Stimulated activated memory B cell treated with anti-CD40 and anti-IgM and Interleukin-4, amounts not matched to agents 10 μg/mL and 1 μg/mL and 100 μg/mL, for 72 hours (primary cell): ENCODE measurements around the gene TP63.
"Not testable (repeated sequence)": the region's sequence is repeated elsewhere in the genome, so short reads cannot be mapped to it uniquely, and the experiment has no call there.

ENCODE experiments used
- ATAC-seq: fragments of 150-1000 bp; cut with Tn5 transposase; 2 replicates; pipeline ENCODE4 v1.10.0; 2021
- H3K27ac Mint-ChIP-seq: one replicate; pipeline ENCODE4 v1.8.0; 2022; ENCODE audit warnings: mild to moderate bottlenecking, mixed read lengths
- H3K27me3 Mint-ChIP-seq: one replicate; pipeline ENCODE4 v1.8.0; 2022; ENCODE audit warnings: mixed read lengths
- H3K36me3 Mint-ChIP-seq: one replicate; pipeline ENCODE4 v1.8.0; 2022; ENCODE audit warnings: mixed read lengths
- H3K4me1 Mint-ChIP-seq: one replicate; pipeline ENCODE4 v1.8.0; 2022; ENCODE audit warnings: mixed read lengths
- H3K4me3 Mint-ChIP-seq: one replicate; pipeline ENCODE4 v1.8.0; 2022; ENCODE audit warnings: mild to moderate bottlenecking, moderate library complexity, mixed read lengths
- H3K9me3 Mint-ChIP-seq: one replicate; pipeline ENCODE4 v1.8.0; 2022; ENCODE audit warnings: mixed read lengths

Gene TP63

DNA sequence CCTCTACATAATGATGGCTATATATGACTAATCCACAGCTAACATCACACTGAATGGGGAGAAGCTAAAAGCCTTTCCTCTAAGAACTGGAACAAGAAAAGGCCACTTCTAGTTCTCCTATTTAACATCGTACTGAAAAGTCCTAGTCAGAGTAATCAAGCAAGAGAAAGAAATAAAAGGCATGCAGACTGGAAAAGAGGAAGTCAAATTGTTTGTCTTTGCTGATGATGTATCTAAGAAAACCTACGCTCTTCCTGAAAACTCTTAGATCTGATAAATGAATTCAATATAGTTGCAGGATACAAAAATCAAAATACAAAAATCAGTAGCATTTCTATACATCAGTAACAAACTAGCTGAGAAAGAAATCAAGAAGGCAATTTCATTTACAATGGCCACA lies 116.9 kb downstream of the TP63 start:
- Mint-ChIP-seq H3K27ac (no peak overlapping the region), H3K27me3 (no peaks in the 10 kb centered on the region), H3K36me3 (no peaks in the 10 kb centered on the region), H3K4me1 (no peaks in the 10 kb centered on the region), H3K9me3 (peaks cover 13% of the 10 kb centered on the region), H3K4me3 (no peak overlapping the region)
- ATAC-seq = no peak

GRCh38 chr3:189750972-189751371 lies 119.8 kb downstream of the TP63 start:
- ATAC-seq, H3K27me3 Mint-ChIP-seq, H3K4me1 Mint-ChIP-seq, H3K36me3 Mint-ChIP-seq, H3K9me3 Mint-ChIP-seq, H3K27ac Mint-ChIP-seq, H3K4me3 Mint-ChIP-seq: not testable (repeated sequence)

GRCh38 chr3:189754356-189754755 lies 123.2 kb downstream of the TP63 start:
- no peaks in the 10 kb centered on the region for H3K4me1 Mint-ChIP-seq
- ATAC-seq = no peak
- peaks cover 6% of the 10 kb centered on the region for H3K9me3 Mint-ChIP-seq
- H3K36me3 Mint-ChIP-seq = no peaks in the 10 kb centered on the region
- no peaks in the 10 kb centered on the region for H3K27me3 Mint-ChIP-seq
- H3K27ac Mint-ChIP-seq = no peak overlapping the region
- no peak overlapping the region for H3K4me3 Mint-ChIP-seq

GRCh38 chr3:189756582-189757078 lies 125.4 kb downstream of the TP63 start:
- Mint-ChIP-seq H3K36me3 (no peaks in the 10 kb centered on the region), H3K4me1 (no peaks in the 10 kb centered on the region), H3K27ac (no peak overlapping the region), H3K27me3 (no peaks in the 10 kb centered on the region), H3K4me3 (no peak overlapping the region), H3K9me3 (peaks cover 6% of the 10 kb centered on the region)
- no peak for ATAC-seq

GRCh38 chr3:189758186-189758585 lies 127.0 kb downstream of the TP63 start:
- Mint-ChIP-seq H3K4me1 (no peaks in the 10 kb centered on the region), H3K4me3 (no peak overlapping the region), H3K36me3 (no peaks in the 10 kb centered on the region), H3K27me3 (no peaks in the 10 kb centered on the region), H3K27ac (no peak overlapping the region), H3K9me3 (peaks cover 6% of the 10 kb centered on the region)
- ATAC-seq = no peak

DNA sequence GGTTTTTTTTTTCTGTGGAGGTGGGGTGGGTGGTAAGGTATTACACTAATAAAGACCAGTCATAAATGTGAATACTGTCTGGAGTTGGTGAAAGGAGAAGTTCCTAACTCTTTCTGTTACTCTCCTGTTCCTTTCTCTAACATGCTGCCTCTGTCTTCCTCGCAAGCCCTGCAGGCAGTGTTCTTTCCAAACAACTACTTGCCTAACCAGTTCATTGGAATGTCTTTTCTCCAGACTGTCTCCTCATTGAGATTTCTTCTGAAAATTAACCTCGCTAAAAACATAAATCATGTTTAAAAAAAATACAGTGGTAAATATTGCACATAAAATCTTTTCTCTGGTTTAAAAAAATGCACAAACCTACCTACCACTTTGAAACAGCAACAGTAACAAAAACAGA lies 135.2 kb downstream of the TP63 start:
- Mint-ChIP-seq H3K4me3 (no peak overlapping the region), H3K4me1 (no peaks in the 10 kb centered on the region), H3K36me3 (no peaks in the 10 kb centered on the region), H3K27me3 (no peaks in the 10 kb centered on the region), H3K27ac (no peak overlapping the region), H3K9me3 (peaks cover 3% of the 10 kb centered on the region)
- no peak for ATAC-seq

DNA sequence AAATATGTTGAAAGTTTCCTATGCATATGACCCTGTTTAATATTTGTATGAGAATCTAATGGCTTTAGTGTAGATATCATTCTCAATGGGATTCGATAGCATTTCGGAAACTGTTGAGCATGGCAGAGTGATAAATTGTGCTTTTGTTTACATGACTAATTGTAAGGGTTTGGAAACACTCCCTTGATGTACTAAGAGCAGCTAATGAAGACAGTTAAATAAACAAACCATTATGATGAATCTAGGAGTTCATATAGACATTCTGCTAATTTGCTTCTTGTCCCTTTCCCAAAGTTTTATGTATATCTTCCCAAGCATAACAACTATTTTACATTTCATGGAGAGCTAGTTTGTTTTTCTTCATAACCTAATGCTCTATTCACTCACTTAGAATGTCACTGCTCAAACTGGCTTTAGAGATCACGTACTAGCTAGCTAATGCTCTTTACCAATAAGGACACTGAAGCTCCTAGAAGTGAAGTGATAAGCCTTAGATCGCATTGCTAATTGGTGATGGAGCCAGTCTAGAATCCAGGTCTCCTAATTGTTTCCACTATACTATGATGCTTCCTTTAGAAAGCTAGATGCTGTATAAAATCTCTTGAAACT lies 140.8 kb downstream of the TP63 start:
- Mint-ChIP-seq H3K27me3 (no peaks in the 10 kb centered on the region), H3K9me3 (no peaks in the 10 kb centered on the region), H3K4me3 (no peak overlapping the region), H3K36me3 (no peaks in the 10 kb centered on the region), H3K27ac (no peak overlapping the region), H3K4me1 (no peaks in the 10 kb centered on the region)
- ATAC-seq = no peak

GRCh38 chr3:189772584-189772983 lies 141.4 kb downstream of the TP63 start:
- H3K36me3 Mint-ChIP-seq = no peaks in the 10 kb centered on the region
- H3K27me3 Mint-ChIP-seq = no peaks in the 10 kb centered on the region
- no peak overlapping the region for H3K4me3 Mint-ChIP-seq
- no peaks in the 10 kb centered on the region for H3K4me1 Mint-ChIP-seq
- ATAC-seq = no peak
- no peak overlapping the region for H3K27ac Mint-ChIP-seq
- H3K9me3 Mint-ChIP-seq = no peaks in the 10 kb centered on the region

DNA sequence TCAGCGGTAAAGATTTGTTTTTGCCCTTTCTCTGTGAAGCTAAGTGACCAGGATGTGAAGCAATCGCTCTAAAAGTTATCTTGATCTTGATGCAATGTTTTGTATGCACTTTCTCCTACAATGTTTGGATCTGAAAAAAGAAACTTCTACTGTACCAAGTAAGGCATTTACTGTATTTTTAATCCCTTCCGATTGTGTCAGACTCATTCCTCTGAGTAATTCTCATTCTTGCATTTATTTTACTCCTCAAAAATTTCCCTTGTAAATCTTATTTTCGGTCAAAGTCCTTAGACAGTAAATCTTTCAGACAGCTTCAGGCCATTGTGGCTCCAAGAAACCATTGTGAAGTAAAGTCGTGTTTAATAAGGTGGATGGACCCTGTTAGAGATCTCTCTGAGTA lies 141.9 kb downstream of the TP63 start:
- H3K36me3 Mint-ChIP-seq = no peaks in the 10 kb centered on the region
- no peak for ATAC-seq
- H3K4me1 Mint-ChIP-seq = peaks cover under 1% of the 10 kb centered on the region
- H3K27ac Mint-ChIP-seq = no peak overlapping the region
- H3K4me3 Mint-ChIP-seq = no peak overlapping the region
- H3K9me3 Mint-ChIP-seq = no peaks in the 10 kb centered on the region
- H3K27me3 Mint-ChIP-seq = no peaks in the 10 kb centered on the region

DNA sequence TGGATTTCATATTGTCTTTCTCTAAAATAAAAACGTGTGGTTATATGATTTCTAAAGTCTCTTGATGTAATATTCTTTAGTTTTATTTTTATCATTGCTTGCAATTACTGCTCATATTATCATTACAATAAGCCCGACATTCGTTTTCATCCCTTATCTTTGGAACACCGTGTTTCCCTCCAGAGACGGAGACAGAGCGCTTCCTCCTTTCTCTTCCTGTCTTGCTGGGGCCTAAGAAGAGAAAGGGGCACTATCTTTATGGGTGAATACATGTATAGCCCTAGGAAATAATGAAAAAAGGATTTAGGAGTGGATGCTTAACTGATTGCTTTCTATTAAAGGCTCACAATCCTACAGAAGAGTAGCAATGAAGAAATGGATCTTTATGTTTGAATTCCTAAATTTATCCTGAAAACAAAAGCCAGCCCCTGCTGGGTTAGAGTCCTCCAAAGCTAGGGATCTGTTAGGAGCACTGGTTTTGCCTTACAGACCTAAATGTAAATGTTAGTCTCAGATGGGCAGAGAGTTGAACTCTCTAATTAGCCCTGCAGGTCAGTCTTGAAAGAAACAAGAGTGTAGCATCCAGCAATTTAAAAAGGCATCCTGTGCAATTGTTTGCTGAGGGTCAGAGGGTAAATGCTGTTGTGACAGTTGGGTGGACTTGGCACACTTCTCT lies 145.1 kb downstream of the TP63 start:
- Mint-ChIP-seq H3K27ac (no peak overlapping the region), H3K27me3 (no peaks in the 10 kb centered on the region), H3K9me3 (no peaks in the 10 kb centered on the region), H3K4me1 (peaks cover 9% of the 10 kb centered on the region), H3K4me3 (no peak overlapping the region), H3K36me3 (no peaks in the 10 kb centered on the region)
- no peak for ATAC-seq

DNA sequence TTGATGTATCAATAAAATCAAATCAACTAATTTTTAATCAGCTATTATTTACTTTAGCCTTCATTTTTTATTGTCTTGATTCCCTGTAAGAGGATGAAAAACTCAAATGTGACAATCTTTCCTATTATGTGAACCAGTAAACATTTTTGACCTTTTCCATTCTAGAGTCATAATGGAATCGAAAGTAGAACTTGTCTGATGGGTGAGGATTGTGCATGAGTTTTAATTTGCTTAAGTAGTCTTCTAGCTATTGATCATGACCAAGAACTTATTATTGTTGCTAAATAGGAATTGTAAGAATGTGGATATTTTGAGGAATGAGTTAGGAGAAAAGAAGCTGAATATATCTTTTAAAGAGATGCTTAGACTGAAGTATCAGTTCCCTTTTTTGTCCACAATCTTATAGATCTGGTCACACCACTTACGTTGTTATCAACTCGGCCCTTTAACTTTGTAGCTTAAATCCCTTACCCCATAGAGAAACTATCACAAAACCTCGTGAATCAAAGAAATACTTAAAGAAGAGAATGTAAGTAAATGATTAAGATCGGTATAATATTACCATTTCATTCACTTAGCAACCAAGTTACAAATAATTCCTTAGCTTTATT lies 147.3 kb downstream of the TP63 start:
- ATAC-seq = no peak
- H3K36me3 Mint-ChIP-seq = no peaks in the 10 kb centered on the region
- H3K4me3 Mint-ChIP-seq = no peak overlapping the region
- peaks cover 9% of the 10 kb centered on the region for H3K4me1 Mint-ChIP-seq
- H3K9me3 Mint-ChIP-seq = no peaks in the 10 kb centered on the region
- H3K27me3 Mint-ChIP-seq = no peaks in the 10 kb centered on the region
- no peak overlapping the region for H3K27ac Mint-ChIP-seq

GRCh38 chr3:189779166-189779565 lies 148.0 kb downstream of the TP63 start:
- H3K27me3 Mint-ChIP-seq = no peaks in the 10 kb centered on the region
- H3K4me3 Mint-ChIP-seq = no peak overlapping the region
- peaks cover 9% of the 10 kb centered on the region for H3K4me1 Mint-ChIP-seq
- ATAC-seq = no peak
- no peak overlapping the region for H3K27ac Mint-ChIP-seq
- H3K9me3 Mint-ChIP-seq = peaks cover 2% of the 10 kb centered on the region
- H3K36me3 Mint-ChIP-seq = no peaks in the 10 kb centered on the region

GRCh38 chr3:189780546-189781270 lies 149.5 kb downstream of the TP63 start:
- no peak for ATAC-seq
- Mint-ChIP-seq H3K4me1 (peaks cover 9% of the 10 kb centered on the region), H3K9me3 (peaks cover 2% of the 10 kb centered on the region), H3K4me3 (no peak overlapping the region), H3K27ac (no peak overlapping the region), H3K36me3 (no peaks in the 10 kb centered on the region), H3K27me3 (no peaks in the 10 kb centered on the region)

DNA sequence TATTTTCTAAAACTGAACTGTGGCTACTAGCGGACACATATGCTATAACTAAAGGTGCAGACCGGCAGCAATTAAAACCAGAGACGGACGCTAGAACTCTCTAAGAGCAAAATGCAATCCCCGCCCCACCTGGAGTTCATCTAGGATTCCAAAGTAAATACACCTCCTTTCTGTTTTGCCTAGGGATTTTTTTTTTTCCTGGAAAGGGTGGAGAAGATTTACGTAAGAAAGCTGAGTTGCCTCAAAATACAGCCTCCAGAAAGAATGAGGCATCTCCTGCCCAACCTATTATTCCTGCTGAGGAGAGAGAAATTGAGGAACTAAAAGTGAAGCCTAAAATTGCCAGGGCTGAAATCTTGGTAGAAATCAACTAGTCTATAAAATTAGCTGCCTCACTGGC lies 150.2 kb downstream of the TP63 start:
- Mint-ChIP-seq H3K9me3 (peaks cover 2% of the 10 kb centered on the region), H3K36me3 (no peaks in the 10 kb centered on the region), H3K27ac (no peak overlapping the region), H3K27me3 (no peaks in the 10 kb centered on the region), H3K4me1 (peaks cover 9% of the 10 kb centered on the region), H3K4me3 (no peak overlapping the region)
- ATAC-seq = no peak

- Mint-ChIP-seq H3K27ac (no peak overlapping the region), H3K27me3 (no peaks in the 10 kb centered on the region), H3K4me1 (peaks cover 5% of the 10 kb centered on the region), H3K4me3 (no peak overlapping the region), H3K36me3 (no peaks in the 10 kb centered on the region), H3K9me3 (peaks cover 2% of the 10 kb centered on the region)
- ATAC-seq = no peak
Observed at GRCh38 chr3:189786479-189787064, 155.4 kb downstream of the TP63 start.
